Body of pancreas (tissue), 4 donors: Measurements from ENCODE around the gene IFIT5.

Experiments used
- POLR2A ChIP-seq, 3 donors: fragments of 450-650 bp; IDR thresholded peaks; one replicate each; pipeline ENCODE4 v1.6.1; 2016; ENCODE audit warnings: antibody characterized with exemption in 3 of 3, mild to moderate bottlenecking in 2 of 3
- TF ChIP-seq, protein P1 (sequence below), 7 experiments: fragments of 450-650 bp in 4 of 7; fragments of 200-600 bp in 3 of 7; sonication (generic) in 3 of 7; IDR thresholded peaks; one replicate each; pipeline ENCODE4 v1.5.1; 2016 to 2019; ENCODE audit warnings: antibody characterized with exemption in 7 of 7

DNA sequence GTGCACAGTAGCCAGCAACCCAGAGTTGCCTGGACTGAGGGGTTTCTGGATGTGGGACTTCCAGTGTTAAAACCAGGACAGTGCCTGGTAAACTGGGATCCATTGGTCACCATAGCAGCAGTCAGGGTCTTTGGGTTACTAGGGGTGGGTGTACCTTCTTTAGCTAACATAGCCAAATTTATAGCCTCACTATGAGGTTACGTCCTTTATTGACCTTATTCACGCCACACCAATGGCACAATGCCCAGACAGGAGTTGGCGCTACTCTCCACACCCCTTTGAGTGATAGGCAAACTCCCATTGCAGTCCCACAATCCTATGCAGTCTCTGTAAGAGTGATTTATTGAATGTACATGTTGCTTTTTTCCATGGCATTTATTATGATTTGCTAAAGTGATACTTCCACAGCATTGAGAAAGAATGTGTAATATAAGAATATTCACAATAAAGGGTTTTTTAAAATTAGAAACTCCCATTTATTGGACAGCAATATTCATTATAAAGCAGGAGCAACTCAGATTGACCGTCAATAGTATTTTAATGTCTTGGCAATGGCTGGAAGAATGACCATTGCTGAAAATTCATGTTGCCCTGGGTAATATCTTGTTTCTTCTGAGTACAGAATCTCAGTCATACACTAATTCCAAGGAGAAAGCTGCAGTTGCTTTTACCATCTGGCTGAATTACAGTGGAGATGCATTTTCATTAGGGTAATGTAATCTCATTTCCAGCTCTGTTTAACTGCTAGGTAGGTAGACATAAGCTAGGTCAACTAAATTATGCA, 26.1 kb downstream of the IFIT5 start:
- TF ChIP-seq, protein P1, sequence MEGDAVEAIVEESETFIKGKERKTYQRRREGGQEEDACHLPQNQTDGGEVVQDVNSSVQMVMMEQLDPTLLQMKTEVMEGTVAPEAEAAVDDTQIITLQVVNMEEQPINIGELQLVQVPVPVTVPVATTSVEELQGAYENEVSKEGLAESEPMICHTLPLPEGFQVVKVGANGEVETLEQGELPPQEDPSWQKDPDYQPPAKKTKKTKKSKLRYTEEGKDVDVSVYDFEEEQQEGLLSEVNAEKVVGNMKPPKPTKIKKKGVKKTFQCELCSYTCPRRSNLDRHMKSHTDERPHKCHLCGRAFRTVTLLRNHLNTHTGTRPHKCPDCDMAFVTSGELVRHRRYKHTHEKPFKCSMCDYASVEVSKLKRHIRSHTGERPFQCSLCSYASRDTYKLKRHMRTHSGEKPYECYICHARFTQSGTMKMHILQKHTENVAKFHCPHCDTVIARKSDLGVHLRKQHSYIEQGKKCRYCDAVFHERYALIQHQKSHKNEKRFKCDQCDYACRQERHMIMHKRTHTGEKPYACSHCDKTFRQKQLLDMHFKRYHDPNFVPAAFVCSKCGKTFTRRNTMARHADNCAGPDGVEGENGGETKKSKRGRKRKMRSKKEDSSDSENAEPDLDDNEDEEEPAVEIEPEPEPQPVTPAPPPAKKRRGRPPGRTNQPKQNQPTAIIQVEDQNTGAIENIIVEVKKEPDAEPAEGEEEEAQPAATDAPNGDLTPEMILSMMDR (IDR thresholded peaks at IDR 0.05): no peak
- TF ChIP-seq POLR2A (IDR thresholded peaks at IDR 0.05): no peak
